ENCODE measurements around the gene CENPB. TPM values are rescaled to one million over a fixed set of nuclear protein-coding genes. Genes with fewer than 3 reads are reported as not detected.

The CENPB gene
- total and polyA plus RNA-seq, 10 of the 15 experiments (the other 5 are each of a cell fraction or from before 2014, with no cell fraction given) = 0.16 to 71.2 (median 14.0) TPM

GRCh38 chr20:3786665-3787323, at the start of gene CENPB (continued):
- TF ChIP-seq POLR2AphosphoS5 (IDR thresholded peaks at IDR 0.05; ENCODE audit: low read length) = no peak
- TF ChIP-seq GATAD2B (conservative IDR thresholded peaks at IDR 0.05; ENCODE audit: low read depth) = no peak
- TF ChIP-seq CBX3 (IDR thresholded peaks at IDR 0.05; ENCODE audit: borderline replicate concordance, low read depth) = no peak
- TF ChIP-seq LARP7 (IDR thresholded peaks at IDR 0.05) = no peak
- peak; percentile 9; the same call in 1 of the 2 replicates for TF ChIP-seq SPI1 (IDR thresholded peaks at IDR 0.05; ENCODE audit: borderline replicate concordance, insufficient read depth, low read depth, low read length)
- TF ChIP-seq BCL11A (IDR thresholded peaks at IDR 0.05; ENCODE audit: low read depth, low read length) = no peak
- no peak for TF ChIP-seq CBX5 (IDR thresholded peaks at IDR 0.05; ENCODE audit: low read depth)
- no peak for TF ChIP-seq FOXM1 (IDR thresholded peaks at IDR 0.05; ENCODE audit: low read depth, low read length)
- no peak for TF ChIP-seq RBBP5 (conservative IDR thresholded peaks at IDR 0.05)
- no peak for TF ChIP-seq TCF12 (IDR thresholded peaks at IDR 0.05; ENCODE audit: low read depth, low read length)
- no peak for TF ChIP-seq MYB (IDR thresholded peaks at IDR 0.05; ENCODE audit: borderline replicate concordance, low read depth, low read length)
- TF ChIP-seq SMARCA5 (IDR thresholded peaks at IDR 0.05) = 0 out of 2 replicates have a peak, but pooled peaks have one; percentile 57
- peak; percentile 84 for TF ChIP-seq RAD21 (IDR thresholded peaks at IDR 0.05; ENCODE audit: insufficient read depth, low read depth, low read length)
- no peak for TF ChIP-seq MYC (IDR thresholded peaks at IDR 0.05; ENCODE audit: insufficient read depth, insufficient read length, insufficient replicate concordance, low read length, severe bottlenecking)
- TF ChIP-seq ZNF207 (IDR thresholded peaks at IDR 0.05; ENCODE audit: borderline replicate concordance) = no peak
- TF ChIP-seq SP1 (IDR thresholded peaks at IDR 0.05; ENCODE audit: low read depth, low read length) = no peak
- TF ChIP-seq POLR2A (IDR thresholded peaks at IDR 0.05; ENCODE audit: low read depth, low read length) = 0 out of 2 replicates have a peak, but pooled peaks have one; percentile 54
- TF ChIP-seq TCF3 (IDR thresholded peaks at IDR 0.05; ENCODE audit: borderline replicate concordance, insufficient read depth, low read depth, low read length) = no peak
- TF ChIP-seq PAX8 (IDR thresholded peaks at IDR 0.05) = no peak
- no peak for TF ChIP-seq JUNB (IDR thresholded peaks at IDR 0.05)
- TF ChIP-seq CUX1 (IDR thresholded peaks at IDR 0.05; ENCODE audit: insufficient replicate concordance, low read depth, low read length) = no peak
- 0 out of 2 replicates have a peak, but pooled peaks have one; percentile 53 for TF ChIP-seq ZNF592 (IDR thresholded peaks at IDR 0.05)
- no peak for TF ChIP-seq SREBF2 (IDR thresholded peaks at IDR 0.05; ENCODE audit: low read length)
- no peak for TF ChIP-seq EED (IDR thresholded peaks at IDR 0.05; ENCODE audit: low read depth)
- TF ChIP-seq NFIC (IDR thresholded peaks at IDR 0.05; ENCODE audit: low read depth, low read length) = no peak
